Retinal pigment epithelial cell (primary cell): ENCODE results near the gene TMEFF1.

Experiments
- DNase-seq: peaks from one replicate; pipeline ENCODE4 v3.0.0-alpha.2; 2010; ENCODE audit warnings: low read depth
- H3K4me3 ChIP-seq: 2 replicates; pipeline ENCODE4 v1.5.1; 2011; ENCODE audit warnings: mild to moderate bottlenecking, low read length, control low read depth, moderate library complexity
- TF ChIP-seq, protein P1 (sequence below): conservative IDR thresholded peaks from 2 replicates; pipeline ENCODE4 v1.5.1; 2011; ENCODE audit warnings: low read depth, low read length, control low read depth, inconsistent platforms

Gene TMEFF1

GRCh38 chr9:100575765-100576386 is 102.9 kb downstream of the TMEFF1 start:
- DNase-seq, result no peak
- TF ChIP-seq, protein P1, sequence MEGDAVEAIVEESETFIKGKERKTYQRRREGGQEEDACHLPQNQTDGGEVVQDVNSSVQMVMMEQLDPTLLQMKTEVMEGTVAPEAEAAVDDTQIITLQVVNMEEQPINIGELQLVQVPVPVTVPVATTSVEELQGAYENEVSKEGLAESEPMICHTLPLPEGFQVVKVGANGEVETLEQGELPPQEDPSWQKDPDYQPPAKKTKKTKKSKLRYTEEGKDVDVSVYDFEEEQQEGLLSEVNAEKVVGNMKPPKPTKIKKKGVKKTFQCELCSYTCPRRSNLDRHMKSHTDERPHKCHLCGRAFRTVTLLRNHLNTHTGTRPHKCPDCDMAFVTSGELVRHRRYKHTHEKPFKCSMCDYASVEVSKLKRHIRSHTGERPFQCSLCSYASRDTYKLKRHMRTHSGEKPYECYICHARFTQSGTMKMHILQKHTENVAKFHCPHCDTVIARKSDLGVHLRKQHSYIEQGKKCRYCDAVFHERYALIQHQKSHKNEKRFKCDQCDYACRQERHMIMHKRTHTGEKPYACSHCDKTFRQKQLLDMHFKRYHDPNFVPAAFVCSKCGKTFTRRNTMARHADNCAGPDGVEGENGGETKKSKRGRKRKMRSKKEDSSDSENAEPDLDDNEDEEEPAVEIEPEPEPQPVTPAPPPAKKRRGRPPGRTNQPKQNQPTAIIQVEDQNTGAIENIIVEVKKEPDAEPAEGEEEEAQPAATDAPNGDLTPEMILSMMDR, result no peak
- no peak overlapping the region for H3K4me3 ChIP-seq

GRCh38 chr9:100577776-100578448 is 105.0 kb downstream of the TMEFF1 start, which contains the start of gene CAVIN4:
Gene CAVIN4 (plus strand): TSS chr9:100578079. CDS start chr9:100578144, 65 bp downstream.
- TF ChIP-seq, protein P1, result no peak
- H3K4me3 ChIP-seq, result no peak within 1 kb of the TSS
- DNase-seq, result no peak

- no peak for DNase-seq
- TF ChIP-seq, protein P1, result no peak
- no peak overlapping the region for H3K4me3 ChIP-seq
Observed at GRCh38 chr9:100578610-100579009, 105.7 kb downstream of the TMEFF1 start.

GRCh38 chr9:100579665-100580064 is 106.7 kb downstream of the TMEFF1 start:
- TF ChIP-seq, protein P1, result no peak
- no peak for DNase-seq
- H3K4me3 ChIP-seq, result no peak overlapping the region

- no peak for DNase-seq
- TF ChIP-seq, protein P1, result no peak
- no peak overlapping the region for H3K4me3 ChIP-seq
Observed at GRCh38 chr9:100580257-100580656, 107.3 kb downstream of the TMEFF1 start.

- TF ChIP-seq, protein P1, result no peak
Observed at GRCh38 chr9:100581081-100581480, 108.1 kb downstream of the TMEFF1 start.

GRCh38 chr9:100581661-100582060 is 108.7 kb downstream of the TMEFF1 start:
- TF ChIP-seq, protein P1, result no peak
- no peak for DNase-seq
- H3K4me3 ChIP-seq, result no peak overlapping the region

More at GRCh38 chr9:100581081-100581480, 108.1 kb downstream of the TMEFF1 start:
- no peak for DNase-seq
- no peak overlapping the region for H3K4me3 ChIP-seq
